VCaP (cell line): ENCODE results near the gene HDAC7.

Experiments
- H3K27ac ChIP-seq: fragments of 450-650 bp; 2 replicates; pipeline ENCODE4 v1.5.1; 2017
- TF ChIP-seq, protein P1 (sequence below): fragments of 450-650 bp; conservative IDR thresholded peaks from 2 replicates; pipeline ENCODE4 v1.5.1; 2017; ENCODE audit warnings: mild to moderate bottlenecking, moderate library complexity

The HDAC7 gene

DNA sequence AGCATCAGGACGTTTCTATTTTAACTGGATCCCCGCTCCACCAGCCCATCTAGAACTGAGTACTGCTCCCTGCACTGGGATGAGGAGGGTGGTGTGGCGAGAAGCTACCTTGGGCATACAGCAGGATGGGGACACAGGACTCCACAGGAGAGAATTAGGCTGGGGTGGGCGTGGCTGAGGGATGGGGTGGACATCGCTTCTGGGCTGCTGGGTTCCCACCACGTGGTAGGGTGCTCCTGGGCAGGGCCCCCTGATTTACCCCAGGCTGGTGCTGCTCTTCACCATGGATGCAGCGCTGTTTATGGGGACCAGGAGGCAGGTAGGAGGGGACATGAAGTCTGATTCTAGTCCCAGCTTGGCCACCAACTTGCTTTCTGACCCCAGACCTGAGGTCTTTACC is 43.2 kb upstream of the HDAC7 start:
- TF ChIP-seq, protein P1, sequence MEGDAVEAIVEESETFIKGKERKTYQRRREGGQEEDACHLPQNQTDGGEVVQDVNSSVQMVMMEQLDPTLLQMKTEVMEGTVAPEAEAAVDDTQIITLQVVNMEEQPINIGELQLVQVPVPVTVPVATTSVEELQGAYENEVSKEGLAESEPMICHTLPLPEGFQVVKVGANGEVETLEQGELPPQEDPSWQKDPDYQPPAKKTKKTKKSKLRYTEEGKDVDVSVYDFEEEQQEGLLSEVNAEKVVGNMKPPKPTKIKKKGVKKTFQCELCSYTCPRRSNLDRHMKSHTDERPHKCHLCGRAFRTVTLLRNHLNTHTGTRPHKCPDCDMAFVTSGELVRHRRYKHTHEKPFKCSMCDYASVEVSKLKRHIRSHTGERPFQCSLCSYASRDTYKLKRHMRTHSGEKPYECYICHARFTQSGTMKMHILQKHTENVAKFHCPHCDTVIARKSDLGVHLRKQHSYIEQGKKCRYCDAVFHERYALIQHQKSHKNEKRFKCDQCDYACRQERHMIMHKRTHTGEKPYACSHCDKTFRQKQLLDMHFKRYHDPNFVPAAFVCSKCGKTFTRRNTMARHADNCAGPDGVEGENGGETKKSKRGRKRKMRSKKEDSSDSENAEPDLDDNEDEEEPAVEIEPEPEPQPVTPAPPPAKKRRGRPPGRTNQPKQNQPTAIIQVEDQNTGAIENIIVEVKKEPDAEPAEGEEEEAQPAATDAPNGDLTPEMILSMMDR = no peak
- H3K27ac ChIP-seq = no peak overlapping the region

DNA sequence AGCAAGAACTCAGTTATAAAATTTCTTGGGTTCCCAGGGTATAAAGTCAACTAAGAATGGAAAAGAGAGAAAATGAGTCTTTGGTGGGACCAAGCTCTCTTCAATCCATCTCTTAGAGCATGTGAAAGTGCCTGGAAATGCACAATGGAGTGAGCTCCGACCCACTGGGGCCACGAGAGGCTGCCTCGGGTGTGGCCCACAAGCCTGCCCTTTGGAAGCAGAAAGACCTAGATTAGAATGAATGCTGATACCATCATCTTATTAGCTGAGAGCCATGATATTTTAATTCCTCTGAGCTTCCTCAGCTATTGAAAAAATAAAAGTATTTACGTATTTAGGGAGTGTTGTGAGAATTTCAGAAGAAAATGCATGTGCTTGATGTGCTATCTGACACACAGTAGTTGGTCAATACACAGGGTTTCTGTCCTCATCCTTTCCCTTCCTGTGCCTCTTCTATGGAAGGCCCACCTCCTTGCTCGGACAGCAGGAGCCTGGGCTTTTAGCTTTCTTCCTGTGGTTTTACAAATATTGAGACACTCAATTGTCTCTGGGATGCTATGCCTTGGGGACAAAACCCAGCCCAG is 42.6 kb upstream of the HDAC7 start:
- TF ChIP-seq, protein P1 = no peak
- H3K27ac ChIP-seq = no peak overlapping the region

DNA sequence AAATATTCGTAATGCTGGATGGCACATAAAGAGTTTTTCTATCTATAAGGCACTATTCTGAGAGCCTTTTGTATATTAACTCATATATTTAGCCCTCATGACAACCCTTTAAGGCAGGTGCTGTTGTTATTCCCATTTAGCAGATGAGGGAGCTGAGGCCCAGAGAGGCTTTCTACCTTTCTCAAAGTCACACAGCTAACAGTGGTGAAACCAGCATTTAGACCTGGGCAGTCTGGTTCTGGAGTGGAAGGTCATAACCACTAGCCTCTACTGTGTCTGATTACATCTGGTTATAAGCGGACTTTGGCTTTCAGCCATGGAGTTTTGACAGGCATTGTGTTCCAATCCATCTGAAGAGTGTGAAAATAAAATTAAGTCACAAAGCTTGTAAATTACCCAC is 41.2 kb upstream of the HDAC7 start:
- TF ChIP-seq, protein P1 = no peak
- H3K27ac ChIP-seq = no peak overlapping the region

DNA sequence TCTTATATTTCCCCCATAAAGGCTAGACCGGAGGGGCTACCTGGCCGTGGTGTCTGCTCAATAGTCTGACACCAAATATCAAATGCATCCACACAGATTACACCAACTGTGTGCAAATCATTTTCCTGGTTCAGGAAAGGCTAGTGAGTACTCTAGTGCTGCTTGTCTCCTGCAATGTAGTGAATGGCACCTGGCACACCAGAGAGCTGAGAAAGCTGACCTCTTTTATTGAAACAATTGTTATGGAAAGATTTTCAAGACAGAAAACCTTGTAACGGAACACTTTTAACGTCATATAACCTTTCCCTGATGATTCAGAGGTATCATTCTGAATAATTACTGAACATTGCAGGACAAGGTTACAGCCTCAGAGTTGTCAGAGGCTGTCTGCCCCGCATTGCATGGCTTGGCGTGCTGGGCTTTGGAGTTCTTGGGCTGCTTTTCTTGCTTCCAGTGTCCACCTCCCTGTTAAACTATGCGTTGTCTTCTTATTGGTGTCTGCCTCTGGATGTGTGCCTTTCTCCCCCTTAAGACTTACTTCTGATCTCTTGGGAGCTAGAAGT is 40.7 kb upstream of the HDAC7 start:
- H3K27ac ChIP-seq = no peak overlapping the region
- TF ChIP-seq, protein P1 = no peak

DNA sequence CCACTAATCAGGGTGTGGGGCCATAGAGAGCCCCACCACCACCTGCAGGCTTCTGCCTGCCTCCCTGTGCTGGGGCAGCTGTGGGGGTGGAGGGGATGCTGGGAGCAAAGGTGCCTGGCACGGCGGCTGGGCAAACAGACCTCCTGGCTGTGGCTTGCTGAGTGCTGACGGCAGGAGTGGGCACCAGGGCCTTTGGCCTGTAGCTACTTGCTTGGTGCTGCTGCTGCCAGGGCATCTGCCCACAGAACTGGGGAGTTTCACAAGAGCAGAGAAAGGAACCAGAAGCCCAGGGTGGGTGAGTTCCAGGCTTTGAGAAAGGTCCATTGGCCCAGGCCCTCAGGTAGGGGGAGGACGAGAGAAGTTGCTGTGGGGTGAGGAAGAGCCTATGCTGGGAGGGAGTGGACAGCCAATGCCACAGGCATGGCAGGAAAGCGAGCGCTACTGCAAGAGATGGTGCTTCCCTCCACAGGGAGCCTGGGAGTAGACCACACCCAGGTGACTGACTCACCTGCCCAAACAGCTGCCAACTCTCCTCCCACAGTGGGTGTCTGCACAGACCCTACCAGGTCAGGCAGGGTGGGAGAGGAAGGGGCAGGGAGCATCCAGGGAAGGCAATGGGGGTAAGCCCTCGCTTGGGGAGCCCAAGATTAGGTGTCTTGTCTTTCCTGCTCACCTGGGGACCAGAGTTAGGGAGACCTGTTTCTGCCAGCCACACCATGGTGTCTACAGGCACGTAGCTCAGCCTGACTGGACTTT is 39.0 kb upstream of the HDAC7 start:
- TF ChIP-seq, protein P1 = no peak
- H3K27ac ChIP-seq = no peak overlapping the region

DNA sequence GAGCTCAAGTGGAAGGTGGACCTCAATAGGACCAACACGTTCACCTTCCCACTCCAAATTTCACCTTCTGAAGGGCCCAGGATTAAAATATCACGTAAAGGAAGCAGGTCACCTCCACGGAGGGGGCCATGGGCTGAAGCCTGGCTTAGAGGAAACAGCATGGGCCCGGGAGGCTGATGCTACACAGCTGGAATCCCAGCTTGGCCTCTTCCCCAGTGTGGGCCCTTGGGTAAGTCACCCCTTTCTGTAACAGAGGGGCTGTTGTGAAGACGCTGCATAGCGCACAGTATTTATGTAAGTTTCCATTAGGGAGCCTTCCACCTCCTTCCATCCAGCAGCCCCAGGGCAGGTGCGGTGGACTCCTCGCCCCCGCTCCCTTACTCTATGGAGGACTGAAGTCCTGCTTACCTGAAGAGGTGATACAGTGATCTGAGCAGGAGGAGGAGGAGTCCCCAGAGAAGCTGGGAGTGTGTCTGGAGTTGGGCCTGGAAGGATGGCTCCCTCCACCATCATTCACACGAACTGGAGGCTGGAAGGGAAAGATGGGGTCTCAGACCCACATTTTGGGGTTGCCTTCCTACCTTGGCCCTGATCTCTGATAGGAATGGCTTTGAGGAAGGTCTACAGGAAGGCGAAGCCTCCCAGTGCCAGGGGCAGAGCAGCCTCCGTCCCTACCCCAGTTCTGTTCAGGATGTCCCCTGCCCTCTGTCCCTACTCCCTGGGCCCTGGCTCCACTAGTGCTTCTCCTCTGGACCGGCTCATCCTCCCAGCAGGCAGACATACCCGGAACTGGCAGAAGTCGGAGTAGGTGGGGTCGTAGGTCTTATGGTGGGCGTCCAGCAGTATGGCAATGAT is 37.2 kb upstream of the HDAC7 start:
- H3K27ac ChIP-seq = no peak overlapping the region
- TF ChIP-seq, protein P1 = no peak

DNA sequence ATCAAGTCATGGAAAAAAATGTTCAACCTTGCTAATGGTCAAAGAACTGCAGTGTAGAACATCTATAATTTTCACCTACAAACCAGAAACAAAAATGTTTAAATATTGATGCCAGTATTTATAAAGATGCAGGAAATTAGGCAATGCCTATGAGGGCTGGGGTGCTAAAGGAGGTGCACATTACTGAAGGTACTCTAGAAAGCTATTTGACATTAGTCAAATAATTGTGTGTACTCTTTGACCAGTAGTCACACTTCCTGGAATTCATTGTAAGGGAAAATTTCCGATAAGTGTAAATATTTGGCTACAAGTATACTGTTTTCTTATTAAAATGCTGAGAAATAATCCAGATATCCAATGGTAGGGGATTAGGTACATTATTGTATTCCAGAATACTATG is 36.4 kb upstream of the HDAC7 start:
- no peak overlapping the region for H3K27ac ChIP-seq
- TF ChIP-seq, protein P1 = no peak
